H1 (cell line): Measurements from ENCODE around the gene PTPN22.

ENCODE experiments used
- EZH2 ChIP-seq: fragments of 200-600 bp; sonication (generic); IDR thresholded peaks from 2 replicates; pipeline ENCODE4 v1.7.1; 2012; ENCODE audit warnings: low read depth, mild to moderate bottlenecking, moderate library complexity, low read length, inconsistent platforms; ENCODE audit not compliant: severe bottlenecking
- POLR2A ChIP-seq, 2 experiments: IDR thresholded peaks; 1 replicate in 1 of 2; 2 replicates in 1 of 2; pipeline ENCODE4 v1.6.1; 2011; ENCODE audit warnings: low read depth in 2 of 2, low read length in 2 of 2, mild to moderate bottlenecking in 2 of 2; ENCODE audit errors: control extremely low read depth in 1 of 2
- RFX5 ChIP-seq: IDR thresholded peaks from 2 replicates; pipeline ENCODE4 v1.6.1; 2011; ENCODE audit warnings: low read depth, low read length, improper control_type of control experiment, borderline replicate concordance
- YY1 ChIP-seq: IDR thresholded peaks from 2 replicates; pipeline ENCODE4 v1.6.1; 2011; ENCODE audit warnings: low read depth, mild to moderate bottlenecking, low read length
- ZNF274 ChIP-seq: IDR thresholded peaks from 2 replicates; pipeline ENCODE4 v1.7.0; 2012; ENCODE audit warnings: low read length, borderline replicate concordance; ENCODE audit errors: extremely low read depth
- TF ChIP-seq, protein P1 (sequence below), 3 experiments: IDR thresholded peaks; 1 replicate in 2 of 3; 2 replicates in 1 of 3; pipeline versions ENCODE4 v1.5.1 to v1.6.1; 2011; ENCODE audit warnings: low read length in 3 of 3, mild to moderate bottlenecking in 3 of 3, inconsistent platforms in 2 of 3, low read depth in 1 of 3, moderate library complexity in 1 of 3; ENCODE audit not compliant: insufficient read depth in 1 of 3; ENCODE audit errors: control extremely low read depth in 1 of 3

- TF ChIP-seq RFX5 (no peak), ZNF274 (no peak), POLR2A (IDR thresholded peaks at IDR 0.05; ENCODE audit: control extremely low read depth in 1 of 2, low read depth in 2 of 2, low read length in 2 of 2) (no peak), EZH2 (no peak), YY1 (no peak)
- TF ChIP-seq, protein P1, sequence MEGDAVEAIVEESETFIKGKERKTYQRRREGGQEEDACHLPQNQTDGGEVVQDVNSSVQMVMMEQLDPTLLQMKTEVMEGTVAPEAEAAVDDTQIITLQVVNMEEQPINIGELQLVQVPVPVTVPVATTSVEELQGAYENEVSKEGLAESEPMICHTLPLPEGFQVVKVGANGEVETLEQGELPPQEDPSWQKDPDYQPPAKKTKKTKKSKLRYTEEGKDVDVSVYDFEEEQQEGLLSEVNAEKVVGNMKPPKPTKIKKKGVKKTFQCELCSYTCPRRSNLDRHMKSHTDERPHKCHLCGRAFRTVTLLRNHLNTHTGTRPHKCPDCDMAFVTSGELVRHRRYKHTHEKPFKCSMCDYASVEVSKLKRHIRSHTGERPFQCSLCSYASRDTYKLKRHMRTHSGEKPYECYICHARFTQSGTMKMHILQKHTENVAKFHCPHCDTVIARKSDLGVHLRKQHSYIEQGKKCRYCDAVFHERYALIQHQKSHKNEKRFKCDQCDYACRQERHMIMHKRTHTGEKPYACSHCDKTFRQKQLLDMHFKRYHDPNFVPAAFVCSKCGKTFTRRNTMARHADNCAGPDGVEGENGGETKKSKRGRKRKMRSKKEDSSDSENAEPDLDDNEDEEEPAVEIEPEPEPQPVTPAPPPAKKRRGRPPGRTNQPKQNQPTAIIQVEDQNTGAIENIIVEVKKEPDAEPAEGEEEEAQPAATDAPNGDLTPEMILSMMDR (IDR thresholded peaks at IDR 0.05; ENCODE audit: control extremely low read depth in 1 of 3, insufficient read depth in 1 of 3, low read depth in 1 of 3, low read length in 3 of 3), result no peak
These were observed 9.9 kb downstream of the PTPN22 start for GRCh38 chr1:113861641-113862040.
